ENCODE measurements around the gene TFF2. TPM values are rescaled to one million over a fixed set of nuclear protein-coding genes. Genes with fewer than 3 reads are reported as not detected.

Gene TFF2
- polyA plus RNA-seq, 1 donor, result not detected

DNA sequence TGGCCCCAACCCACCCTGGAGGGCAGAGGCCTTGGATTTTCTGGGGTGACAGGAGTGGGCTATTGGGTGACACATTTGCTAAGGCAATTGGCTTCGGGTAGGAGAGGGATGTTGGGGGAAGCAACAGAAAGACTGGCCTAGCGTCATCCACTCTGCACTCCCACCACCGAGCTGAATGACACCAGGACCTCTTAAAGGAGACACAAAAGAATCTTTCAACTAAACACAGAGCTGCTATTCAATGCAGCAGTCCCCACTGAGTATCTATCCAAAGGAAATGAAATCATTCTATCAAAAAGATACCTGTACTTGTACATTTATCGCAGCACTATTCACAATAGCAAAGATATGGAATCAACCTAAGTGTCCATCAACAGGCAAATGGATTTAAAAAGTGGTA, 6.2 kb downstream of the TFF2 start:
- DNase-seq, result no peak

DNA sequence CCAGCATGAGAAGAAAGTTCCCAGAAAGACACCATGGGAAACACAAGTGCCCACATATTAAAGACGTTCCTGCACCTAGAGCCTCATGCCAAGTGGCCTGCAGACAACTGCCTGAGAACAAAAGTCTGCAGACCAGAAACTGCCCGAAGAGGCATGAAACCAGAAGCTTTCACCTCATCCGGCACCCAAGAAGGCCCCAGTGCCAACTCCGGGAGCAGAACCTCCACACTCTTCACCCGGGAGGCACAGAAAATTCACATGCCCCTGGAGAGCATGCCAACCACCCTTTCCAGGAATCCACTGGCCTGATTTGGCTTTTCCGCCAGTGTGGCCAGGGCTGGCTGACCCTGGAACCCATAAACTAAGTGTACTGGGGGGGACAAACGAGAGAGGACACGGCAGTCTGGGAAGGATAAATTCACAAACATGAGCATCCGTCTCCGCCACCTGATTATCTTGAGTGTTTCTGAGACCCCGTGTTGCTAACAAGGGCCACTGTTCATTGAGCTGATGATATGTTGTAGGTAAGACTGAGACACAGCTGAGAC, 6.8 kb downstream of the TFF2 start:
- DNase-seq, result no peak

DNA sequence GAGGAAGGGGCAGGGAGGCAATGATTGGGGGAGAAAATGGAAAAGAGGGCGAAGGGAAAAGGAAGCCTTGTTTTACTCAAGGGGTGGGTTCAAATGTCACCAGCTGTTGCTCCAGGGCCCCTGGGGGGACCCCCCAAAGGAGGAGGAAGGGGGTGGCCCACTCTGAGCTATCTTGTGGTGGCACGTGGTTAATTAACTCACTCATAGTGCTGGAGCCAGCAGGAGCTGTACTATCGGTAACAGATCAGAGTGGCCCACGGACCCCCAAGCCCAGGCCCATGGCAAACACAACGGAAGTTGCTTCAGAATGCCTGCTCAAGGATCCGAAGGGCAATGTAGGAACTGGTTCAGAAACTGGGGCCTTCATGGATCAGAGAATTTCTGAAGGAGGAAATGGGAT, 7.2 kb downstream of the TFF2 start:
- DNase-seq, result no peak

DNA sequence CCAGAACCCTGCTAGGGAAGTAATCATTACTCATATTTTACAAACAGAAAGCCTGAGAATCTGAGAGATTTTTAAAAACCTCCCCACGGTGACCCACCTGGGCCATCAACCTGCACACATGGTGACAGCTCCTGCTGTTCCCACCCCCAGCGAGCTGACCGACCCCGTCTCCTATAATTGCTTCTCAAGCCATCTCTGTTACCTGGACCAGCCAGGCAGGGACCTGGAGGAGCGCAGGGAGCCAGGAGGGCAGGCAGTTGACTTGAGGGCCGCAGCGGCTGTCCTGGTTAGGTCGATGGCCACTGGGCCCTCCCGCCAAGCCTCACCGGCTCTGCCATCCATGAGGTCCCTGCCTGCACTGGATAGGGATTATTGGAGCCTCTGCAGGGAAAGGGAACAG, 7.7 kb downstream of the TFF2 start:
- no peak for DNase-seq

DNA sequence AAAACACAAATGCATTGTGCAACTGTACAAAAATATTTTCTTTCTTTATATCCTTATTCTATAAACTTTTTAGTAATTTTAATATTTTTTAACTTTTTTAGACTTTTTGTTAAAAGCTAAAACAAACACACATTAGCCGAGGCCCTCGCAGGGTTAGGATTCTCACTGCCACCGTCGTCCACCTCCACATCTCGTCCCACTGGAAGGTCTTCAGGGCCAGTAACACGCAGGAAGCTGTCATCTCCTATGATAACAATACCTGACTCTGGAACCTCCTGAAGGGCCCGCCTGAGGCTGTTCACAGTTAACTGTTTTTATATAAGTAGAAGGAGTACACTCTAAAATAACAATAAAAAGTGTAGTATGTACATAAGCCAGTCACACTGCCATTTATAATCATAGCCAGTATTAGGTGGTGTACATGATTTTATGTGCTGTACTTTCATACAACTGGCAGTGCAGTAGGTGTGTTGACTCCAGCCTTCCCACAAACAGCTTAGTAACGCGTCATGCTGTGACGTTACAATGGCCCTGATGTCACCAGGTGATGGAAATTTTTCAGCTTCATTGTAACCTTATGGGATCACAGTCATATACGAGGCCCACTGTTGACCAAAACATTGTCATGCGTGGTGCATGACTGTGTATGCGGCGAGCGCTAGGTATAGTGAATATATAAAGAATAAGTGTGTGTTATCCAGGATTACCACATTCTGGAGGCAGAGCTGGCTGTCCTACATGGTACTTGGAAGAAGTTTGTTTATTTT, 8.8 kb downstream of the TFF2 start:
- no peak for DNase-seq

DNA sequence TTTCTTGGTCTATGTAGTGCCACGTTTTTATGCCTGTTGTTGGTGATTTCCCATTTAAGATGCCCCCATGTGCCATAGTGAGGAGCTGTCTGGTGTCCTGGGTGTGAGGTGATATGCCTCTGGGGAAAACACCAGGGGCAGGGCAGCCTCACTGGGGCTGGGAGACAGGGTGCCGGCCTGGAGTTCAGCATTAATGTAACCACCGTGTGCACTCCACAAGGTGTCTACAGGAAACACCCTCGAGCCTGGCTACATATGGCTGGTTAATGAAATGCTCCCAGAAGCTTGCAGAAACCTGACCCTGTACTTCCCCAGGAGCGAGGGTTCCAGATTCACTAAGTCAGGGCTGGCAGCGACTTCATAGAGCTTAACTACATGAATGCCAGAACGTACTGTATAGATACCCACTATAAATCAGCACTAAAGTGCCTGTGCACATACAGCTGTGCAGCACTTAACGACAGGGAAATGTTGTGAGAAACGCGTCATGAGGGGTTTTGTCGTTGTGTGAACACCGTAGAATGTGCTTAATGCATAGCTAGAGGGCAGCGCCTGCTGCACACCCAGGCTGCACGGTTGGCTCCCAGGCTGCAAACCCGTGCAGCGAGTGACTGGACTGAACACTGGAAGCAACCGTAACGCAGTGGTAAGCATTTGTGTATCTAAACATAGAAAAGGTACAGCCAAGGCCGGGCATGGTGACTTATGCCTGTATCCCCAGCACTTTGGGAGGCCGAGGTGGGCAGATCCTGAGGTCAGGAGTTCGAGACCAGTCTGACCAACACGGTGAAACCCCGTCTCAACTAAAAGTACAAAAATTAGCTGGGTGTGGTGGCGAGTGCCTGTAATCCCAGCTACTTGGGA, 10.4 kb downstream of the TFF2 start:
- no peak for DNase-seq

DNA sequence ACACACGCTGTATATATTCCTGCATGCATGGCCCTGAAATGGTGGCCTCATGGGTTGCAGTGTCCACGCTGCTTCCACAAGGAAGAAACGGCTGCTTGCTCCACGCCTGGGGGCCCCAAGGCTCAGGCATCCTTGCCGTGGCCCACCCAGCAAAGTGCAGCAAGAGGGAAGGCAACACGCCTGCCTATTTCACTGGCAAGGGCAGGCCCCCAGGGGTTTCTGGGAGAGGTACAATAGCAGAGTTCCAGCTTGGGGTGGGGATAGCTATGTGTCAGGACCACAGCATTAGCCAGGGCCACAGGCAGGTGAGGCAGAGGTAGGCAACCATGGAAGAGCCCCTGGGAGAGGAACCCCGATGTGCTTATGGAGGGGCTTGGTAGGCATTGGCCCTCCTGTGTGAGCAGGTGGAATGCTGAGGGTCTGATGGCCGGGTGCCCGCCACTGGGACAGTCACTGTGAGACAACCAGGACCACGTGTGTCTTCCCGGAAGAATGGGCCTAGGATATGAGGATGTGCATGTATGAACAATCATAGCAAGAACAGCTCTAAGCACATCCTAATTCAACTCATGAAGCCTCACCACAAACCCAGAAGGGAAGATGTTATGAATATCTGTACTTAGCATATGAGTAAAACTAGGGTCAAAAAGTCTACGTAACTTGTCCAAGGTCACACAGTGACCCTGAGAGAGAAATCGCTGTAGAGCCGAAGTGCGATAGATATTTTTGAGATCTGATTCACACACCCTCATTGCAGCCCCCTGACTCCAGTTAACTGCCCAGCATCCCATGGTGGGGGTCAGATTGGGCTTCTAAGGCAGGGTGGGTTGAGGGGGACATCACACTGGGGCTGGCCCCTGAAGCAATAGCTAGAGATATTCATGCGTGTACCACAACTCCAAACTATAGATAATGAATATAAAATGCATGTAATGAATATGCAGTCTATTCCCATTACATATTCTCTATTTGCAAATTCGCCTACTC, 11.8 kb downstream of the TFF2 start:
- DNase-seq, result no peak

DNA sequence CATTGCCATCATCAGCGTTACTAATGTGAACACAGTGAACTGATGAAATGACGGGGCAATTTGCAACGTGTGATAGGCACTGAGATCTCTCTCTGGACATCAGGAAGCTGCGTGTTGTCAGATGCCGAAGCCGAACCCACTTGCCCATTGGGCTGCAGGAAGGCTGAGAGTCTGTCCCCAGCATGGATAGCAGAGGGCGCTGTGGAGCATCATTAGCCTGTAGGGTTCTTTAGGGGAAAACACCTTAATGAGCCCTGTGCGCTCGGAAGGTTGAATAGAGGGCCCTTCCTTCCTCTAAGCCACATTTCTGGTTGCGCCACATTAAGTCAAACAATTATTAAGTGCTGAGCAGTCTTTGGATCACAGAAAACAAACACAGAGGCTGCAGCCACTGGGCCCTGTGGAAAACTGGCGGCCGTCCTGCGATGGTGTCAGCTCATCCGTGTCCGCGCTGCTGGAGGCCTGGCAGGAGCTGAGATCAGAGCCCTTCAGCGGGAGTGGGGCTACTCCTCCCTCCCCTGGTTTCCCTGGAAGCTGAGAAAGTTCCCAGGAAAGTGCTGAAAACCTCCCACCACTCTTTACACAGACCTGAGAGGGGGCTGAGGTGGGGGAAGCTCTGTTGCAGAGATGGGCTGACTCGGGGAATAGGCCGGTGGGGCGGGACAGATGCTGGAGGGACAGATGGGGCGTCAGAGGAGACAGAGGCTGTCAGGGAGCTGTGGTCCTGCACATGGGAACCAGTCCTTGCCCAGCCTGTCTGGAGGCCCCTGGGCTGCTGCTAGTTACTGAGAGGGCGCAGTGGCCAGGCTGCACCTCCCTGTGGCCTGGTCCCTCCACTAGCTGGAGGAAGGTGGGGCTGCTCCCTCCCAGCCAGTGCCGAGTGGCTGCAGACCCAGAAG, 12.7 kb downstream of the TFF2 start:
- peak; percentile 51 for DNase-seq

DNA sequence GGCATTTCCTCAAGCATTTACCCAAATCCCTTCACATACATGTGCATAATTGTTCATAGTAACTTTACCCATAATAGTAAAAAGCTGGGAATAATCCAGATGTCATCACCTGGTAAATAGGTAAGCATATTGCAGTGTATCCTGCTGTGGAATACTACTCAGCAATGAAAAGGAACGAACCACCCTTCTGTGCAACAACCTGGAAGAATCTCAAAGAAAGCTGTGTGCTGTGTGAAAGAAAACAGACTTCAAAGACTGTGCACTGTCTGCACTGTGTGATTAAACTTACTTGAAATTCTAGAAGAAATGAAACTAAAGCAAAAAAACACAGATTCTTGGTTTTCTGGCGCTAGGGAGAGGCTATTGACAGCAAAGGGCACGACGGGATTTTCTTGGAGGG, 13.5 kb downstream of the TFF2 start:
- no peak for DNase-seq

DNA sequence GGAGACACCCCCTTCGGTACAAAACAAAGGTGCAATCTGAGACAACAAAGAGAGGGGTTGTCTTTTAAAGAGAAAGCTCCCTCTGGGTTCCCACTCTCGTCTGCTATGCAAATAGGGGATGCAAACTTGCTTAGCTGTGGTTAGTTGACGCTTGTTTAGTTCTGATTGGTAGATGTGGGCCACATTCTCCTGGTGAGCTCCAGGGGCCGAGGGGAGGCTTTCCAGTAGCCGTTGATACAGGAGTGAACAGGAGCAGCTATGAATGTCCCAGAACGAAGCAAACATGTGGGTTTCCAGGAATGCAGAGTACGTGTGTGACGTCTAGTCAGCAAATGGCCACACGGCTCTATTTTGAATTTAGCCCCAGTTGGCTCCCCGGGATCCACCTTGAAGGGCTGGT, 14.7 kb downstream of the TFF2 start:
- no peak for DNase-seq

DNA sequence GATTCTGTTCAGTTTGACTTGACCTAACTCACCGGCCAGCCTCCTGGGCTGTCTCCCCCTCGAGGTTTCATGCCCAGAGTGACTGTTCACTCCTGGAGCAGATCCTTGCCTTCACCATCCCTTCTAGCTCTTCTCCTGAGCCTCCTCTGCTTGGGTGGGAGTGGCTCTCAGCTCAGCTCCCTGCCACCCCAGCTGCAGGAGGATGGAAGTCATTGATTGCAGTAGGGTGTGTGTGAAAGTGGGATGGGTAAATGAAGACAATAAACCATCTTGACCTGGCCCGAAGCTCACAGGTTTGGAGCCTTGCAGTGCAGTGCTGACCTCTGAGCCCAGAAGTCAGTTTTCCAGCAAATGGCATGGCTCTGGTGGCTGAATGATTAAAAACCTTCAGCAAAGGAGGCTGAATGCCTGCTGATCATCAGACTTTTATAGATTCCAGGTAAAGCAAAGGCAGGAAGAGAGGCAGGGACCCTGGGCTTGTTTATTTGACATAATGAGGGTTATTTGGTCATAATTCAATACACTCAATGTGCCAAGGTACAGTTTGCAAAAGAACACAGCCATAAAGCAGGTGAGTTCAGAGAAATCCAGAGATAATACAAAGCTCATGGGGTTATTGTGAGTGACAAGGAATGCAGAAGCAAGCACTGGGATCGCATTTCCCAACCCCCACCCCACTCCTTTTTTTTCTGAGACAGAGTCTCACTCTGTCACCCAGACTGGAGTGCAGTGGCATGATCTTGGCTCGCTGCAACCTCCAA, 18.1 kb downstream of the TFF2 start:
- no peak for DNase-seq

DNA sequence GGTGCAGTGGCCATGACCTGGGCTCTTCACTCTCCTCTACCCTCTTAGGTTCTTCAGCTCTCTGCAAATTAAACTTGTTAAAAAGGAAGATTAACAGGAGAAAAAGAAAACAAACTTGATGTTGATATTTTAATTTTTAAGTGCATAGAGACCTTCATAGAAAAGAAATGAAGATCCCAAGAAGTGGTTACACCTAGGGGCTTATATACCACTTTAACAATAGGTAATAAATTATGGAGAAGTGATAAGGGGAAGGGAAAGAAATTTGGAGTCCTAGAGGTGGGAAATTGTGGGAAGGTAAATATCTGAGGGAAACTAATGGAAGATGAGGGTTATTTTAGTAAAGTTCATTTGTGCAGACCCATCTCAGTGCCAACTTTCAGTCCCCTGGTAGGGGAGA, 19.1 kb downstream of the TFF2 start:
- no peak for DNase-seq

DNA sequence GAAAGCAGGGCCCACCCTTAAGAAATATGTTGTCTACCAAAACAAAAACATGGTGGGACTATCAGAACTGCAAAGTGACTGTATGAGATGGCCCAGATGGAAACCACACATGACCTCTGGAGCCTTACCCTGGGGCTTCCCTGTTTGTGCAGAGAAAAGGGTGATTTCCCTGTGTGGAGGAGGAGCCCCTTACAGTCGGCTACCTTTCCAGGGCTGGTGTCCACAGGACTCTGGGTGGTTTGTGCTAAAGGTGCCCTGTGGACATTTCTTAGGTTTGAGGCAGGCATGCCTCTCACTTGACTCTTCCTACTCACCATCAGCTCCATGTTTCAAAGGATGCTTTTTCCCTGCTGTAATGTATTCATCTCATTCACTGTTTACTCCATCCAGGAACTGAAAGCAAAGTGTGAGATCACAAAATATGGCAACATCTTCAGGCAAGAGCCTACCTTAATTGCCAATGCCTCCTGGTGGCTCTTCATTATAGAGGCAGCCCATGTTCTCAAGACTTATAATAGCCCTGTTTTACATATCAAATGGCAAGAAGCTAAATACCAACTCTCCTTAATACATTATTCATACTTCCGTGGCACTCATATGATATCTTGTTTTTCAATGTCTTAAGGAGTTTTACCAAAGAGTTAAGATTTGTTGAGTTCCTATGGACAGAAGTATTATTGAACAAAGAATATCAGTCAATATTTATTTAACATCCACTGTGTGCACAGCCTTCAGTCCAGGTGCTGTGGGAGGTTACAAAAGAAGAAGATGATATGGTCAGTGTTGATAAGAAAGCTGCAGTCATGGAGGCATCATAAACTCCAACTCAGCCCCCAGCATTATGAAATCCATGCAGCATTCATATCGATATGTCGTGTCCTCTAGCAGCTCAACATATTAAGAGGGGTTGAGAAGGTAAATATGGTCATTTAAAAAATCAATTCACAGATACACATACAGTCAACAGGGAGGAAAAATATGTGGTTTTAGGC, 20.1 kb downstream of the TFF2 start:
- DNase-seq, result no peak

DNA sequence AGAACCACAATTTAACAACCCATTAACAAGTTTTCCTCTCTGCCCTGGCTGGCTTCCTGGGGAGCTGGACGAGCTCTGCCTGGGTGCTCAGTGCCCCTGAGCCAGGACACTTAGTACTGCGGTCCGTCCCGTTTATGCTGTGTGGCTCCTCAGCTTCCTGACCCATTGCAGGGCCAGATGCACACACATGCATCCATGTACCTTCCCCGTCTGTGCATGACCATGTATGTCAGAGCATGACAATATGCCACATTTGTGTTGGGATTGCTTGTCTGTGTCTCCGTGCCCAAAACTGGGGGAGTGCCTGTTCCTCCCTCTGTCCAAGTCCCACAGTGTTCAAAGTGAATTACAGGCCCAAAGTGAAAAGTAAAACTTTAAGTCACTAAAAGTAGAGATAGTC, 25.9 kb downstream of the TFF2 start:
- no peak for DNase-seq

DNA sequence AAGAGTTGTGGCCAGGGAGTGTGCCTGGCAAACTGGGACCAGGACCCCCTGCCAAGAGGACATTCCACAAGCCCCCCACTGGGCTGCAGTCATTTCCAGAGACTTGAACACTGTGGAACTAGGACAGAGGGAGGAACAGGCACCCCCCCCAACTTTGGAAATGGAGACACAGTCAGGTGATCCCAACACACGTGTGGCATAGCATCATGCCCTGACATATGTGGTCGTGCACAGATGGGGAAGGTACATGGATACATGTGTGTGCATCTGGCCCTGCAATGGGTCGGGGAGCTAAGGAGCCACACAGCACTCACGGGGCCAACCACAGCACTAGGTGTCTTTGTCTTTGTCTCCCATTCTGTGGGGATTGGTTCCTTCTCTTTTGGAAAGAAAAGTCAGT, 28.9 kb downstream of the TFF2 start:
- no peak for DNase-seq

DNA sequence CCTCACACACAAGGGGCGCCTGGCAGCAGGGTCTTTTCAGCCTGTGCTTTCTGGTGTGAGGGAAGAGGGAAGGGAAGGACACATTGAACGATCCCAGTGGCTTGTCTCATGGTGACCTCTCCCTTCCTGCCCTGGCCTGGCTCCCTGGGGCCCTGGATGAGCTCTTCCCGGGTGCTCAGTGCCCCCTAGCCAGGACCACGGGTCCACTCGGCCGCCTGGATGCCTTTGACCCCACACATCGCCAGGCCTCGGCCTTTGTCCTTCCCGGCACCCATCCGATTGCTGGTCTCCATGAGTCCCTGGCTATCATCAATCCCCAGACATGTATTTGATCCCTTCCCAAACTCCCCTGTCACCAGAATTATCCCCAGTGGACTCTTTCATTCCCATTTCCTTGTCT, 29.6 kb downstream of the TFF2 start:
- no peak for DNase-seq

DNA sequence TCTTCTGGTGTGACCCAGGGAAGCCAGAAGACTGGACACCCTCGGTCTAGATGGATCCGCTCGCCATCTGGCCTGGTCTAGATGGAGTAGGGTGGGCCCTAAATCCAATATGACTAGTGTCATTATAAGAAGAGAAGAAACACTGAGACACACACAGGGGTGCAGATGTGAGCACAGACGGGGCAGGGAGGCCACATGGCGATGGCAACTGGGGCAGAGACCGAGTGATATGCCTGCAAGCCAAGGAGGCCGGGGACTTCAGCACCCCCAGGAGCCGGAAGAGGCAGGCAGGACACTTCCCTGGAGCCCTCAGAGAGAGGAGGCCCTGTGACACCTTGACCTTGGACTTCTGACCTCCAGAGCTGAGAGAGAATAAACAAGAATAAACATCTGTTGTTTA, 30.0 kb downstream of the TFF2 start:
- no peak for DNase-seq

DNA sequence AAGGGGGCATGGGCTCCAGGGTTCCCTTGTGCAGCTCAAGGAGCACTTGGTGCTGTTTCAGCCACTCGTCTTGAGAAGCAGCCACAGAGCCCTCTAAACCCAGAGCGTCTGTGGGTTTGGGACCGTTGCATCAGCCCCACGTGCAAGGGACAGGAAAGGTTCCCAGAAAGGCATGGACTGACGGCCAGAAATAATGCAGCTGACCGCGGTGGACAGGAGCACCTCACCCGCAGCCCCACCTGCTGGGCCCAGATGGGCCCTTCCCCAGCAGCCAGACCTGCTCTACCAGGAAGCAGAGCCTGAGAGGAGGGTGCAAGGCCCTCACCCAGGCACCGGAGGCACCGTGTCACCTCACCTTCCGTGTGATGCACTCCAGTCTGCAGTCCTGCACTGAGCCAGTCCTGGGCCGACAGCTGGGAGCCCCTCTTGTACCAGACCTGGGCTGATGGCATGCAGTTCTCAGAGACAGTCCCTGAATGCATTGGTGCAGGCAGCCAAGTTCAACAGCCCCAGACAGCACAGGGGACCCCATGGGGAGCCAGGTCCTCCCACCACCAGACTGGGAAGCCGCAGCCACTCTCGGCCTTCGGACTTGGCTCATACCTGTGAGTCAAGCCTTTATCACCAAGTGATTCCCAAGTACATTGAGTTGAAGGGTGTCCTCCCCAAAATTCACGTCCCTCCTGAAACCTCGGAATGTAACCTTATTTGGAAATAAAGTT, 30.8 kb downstream of the TFF2 start:
- no peak for DNase-seq

DNA sequence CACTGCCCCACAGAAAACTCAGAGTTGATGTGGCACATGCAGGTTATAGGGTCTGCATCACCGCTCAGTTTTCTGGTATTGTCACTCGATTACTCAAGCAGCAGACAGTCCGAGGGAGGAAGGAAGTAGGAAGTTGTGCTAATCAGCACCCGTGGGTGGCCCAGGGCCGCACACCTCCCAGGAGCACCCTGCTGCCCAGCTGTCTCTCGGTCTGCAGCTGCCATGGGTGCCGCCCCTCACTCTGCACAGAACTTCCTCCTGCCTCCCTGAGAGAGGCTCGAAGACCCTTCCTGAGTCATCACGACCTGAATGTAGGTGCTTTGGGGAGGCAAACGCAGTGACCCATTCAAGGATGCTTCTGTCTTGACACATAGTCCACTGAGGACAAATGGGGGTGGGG, 31.4 kb downstream of the TFF2 start:
- DNase-seq, result no peak
